Esophagus squamous epithelium (tissue), 5 donors: Measurements from ENCODE around the gene RCAN2. TPM values are rescaled to one million over a fixed set of nuclear protein-coding genes. Genes with fewer than 3 reads are reported as not detected.
A peak's percentile ranks its signal among the peaks of the same experiment; 100 is the strongest.

Experiments
- DNase-seq: peaks from one replicate; lab custom pipeline; 2025; lab: John Stamatoyannopoulos, UW
- H3K27ac ChIP-seq, 4 donors: fragments of 200-600 bp; sonication (generic); one replicate each; pipeline ENCODE4 v1.5.1; 2016 to 2019; ENCODE audit warnings: mild to moderate bottlenecking in 1 of 4
- H3K27me3 ChIP-seq, 4 donors: fragments of 200-600 bp; sonication (generic); 1 replicate in 3 of 4; 2 replicates in 1 of 4; pipeline versions ENCODE4 v1.5.1 to v1.6.0; 2017 to 2021; ENCODE audit warnings: antibody characterized with exemption in 1 of 4
- H3K36me3 ChIP-seq, 3 donors: fragments of 200-600 bp; sonication (generic); one replicate each; pipeline ENCODE4 v1.5.1; 2016 to 2019
- H3K4me1 ChIP-seq, 3 donors: fragments of 200-600 bp; sonication (generic); one replicate each; pipeline ENCODE4 v1.5.1; 2017 to 2019
- H3K4me3 ChIP-seq, 4 donors: fragments of 200-600 bp; sonication (generic); 1 replicate in 3 of 4; 2 replicates in 1 of 4; pipeline ENCODE4 v1.5.1; 2016 to 2019; ENCODE audit warnings: mild to moderate bottlenecking in 2 of 4, moderate library complexity in 1 of 4
- H3K9me3 ChIP-seq, 3 donors: fragments of 200-600 bp; sonication (generic); one replicate each; pipeline ENCODE4 v1.5.1; 2016 to 2019
- POLR2A ChIP-seq, 4 donors: fragments of 450-650 bp; IDR thresholded peaks; one replicate each; pipeline ENCODE4 v1.6.1; 2017; ENCODE audit warnings: antibody characterized with exemption in 4 of 4, mild to moderate bottlenecking in 4 of 4, moderate library complexity in 3 of 4
- WGBS, 2 donors: methylation state at CpG; one replicate each; pipeline ENCODE4 v1.1.5; 2018; 5-methylcytosine and 5-hydroxymethylcytosine counted together
- intact Hi-C: fragments of 100-400 bp; cut with DNase I; formaldehyde crosslinking; loops from one replicate; pipeline ENCODE4 v1.15.0; 2022
- total RNA-seq, 4 donors: library from RNA; depleted of rRNA; stranded (reverse); fragments of >200 nt; gene quantifications; one replicate each; pipeline ENCODE4 v1.1.0, GENCODE V29; 2016
- TF ChIP-seq, protein P1 (sequence below), 6 experiments: fragments of 450-650 bp in 4 of 6; fragments of 200-600 bp in 2 of 6; sonication (generic) in 2 of 6; IDR thresholded peaks; one replicate each; pipeline ENCODE4 v1.5.1; 2016 to 2019; ENCODE audit warnings: antibody characterized with exemption in 6 of 6, mild to moderate bottlenecking in 4 of 6, moderate library complexity in 4 of 6
- donor health status: DM: yes; HTN: yes; CAD: no.

The RCAN2 gene
- total RNA-seq, 4 donors from 2014 or later = 1.4 to 12.4 (median 4.0) TPM

DNA sequence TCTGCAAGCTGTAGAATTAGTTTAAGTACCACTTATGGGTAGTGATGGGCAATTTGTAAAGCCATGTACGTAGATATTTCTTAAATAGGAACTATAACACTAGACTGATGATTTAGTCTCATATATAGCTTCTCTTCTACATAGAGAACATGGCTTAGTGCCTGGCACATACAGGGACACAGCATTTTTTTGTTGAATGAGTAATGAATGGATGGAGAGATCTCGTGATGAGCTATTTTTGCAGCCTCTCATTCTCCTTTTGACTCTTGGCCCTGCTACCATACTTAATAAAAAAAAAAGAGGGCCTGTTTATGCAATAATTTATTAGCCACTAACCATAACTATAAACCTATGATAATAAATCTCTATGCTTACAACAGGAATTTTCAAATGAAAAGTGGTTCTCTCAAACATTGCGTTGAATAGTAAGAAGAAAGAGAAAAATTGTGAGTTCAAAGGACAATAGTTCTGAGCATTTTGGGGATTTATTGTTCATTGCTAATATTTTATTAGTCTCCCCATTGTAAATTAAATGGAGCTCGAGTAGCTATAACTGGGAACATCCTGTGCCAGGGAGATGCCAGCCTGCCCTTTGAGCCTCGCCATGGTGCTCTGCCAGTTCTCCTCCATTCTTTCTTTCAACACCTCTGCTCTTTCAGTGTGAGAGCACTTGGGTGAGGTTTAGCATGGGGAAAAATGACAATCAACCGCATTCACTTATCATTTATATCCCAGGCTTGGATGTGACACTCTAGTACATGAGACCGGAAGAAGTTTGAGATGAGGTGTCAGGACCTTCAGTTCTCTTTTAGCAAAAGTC is 14.7 kb upstream of the RCAN2 start:
- H3K9me3 ChIP-seq = no peaks in the 10 kb centered on the region
- peaks cover 0 to 21% (median 0%) of the 10 kb centered on the region in 3 donors for H3K4me1 ChIP-seq
- H3K4me3 ChIP-seq = no peak overlapping the region
- intact Hi-C loops = no loop called here
- H3K36me3 ChIP-seq = no peaks in the 10 kb centered on the region
- WGBS, 2 donors = 73% methylated on average over 7 of the region's 7 CpGs
- no peaks in the 10 kb centered on the region for H3K27me3 ChIP-seq
- no peak for DNase-seq
- TF ChIP-seq POLR2A (IDR thresholded peaks at IDR 0.05) = no peak
- TF ChIP-seq, protein P1, sequence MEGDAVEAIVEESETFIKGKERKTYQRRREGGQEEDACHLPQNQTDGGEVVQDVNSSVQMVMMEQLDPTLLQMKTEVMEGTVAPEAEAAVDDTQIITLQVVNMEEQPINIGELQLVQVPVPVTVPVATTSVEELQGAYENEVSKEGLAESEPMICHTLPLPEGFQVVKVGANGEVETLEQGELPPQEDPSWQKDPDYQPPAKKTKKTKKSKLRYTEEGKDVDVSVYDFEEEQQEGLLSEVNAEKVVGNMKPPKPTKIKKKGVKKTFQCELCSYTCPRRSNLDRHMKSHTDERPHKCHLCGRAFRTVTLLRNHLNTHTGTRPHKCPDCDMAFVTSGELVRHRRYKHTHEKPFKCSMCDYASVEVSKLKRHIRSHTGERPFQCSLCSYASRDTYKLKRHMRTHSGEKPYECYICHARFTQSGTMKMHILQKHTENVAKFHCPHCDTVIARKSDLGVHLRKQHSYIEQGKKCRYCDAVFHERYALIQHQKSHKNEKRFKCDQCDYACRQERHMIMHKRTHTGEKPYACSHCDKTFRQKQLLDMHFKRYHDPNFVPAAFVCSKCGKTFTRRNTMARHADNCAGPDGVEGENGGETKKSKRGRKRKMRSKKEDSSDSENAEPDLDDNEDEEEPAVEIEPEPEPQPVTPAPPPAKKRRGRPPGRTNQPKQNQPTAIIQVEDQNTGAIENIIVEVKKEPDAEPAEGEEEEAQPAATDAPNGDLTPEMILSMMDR (IDR thresholded peaks at IDR 0.05) = no peak
- H3K27ac ChIP-seq = peak overlapping the region in 2 of 4 donors; percentile 6 to 47

DNA sequence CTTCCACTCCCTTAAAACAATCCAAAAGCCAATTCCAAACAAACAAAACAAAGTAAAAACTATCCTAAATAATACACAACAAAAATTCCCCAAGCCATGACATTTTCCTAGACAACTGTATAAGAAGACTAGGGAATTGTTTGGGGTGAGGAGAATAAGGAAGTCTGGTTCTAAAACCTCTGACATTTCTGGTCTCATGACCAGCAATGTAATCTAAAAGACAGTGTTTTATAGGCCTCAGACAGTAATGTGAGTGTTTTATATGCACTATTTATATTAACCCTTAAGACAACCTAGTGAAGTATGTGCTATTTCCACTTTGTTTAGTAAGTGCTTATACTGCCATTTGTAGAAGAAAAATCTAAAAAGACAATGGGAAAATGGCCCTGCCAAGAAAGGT is 13.0 kb upstream of the RCAN2 start:
- H3K4me1 ChIP-seq = peaks cover 0 to 5% (median 0%) of the 10 kb centered on the region in 3 donors
- no peaks in the 10 kb centered on the region for H3K9me3 ChIP-seq
- H3K27ac ChIP-seq = peak overlapping the region in 2 of 4 donors; percentile 47 to 76
- no peaks in the 10 kb centered on the region for H3K27me3 ChIP-seq
- no peak for DNase-seq
- H3K4me3 ChIP-seq = no peak overlapping the region
- intact Hi-C loops = no loop called here
- H3K36me3 ChIP-seq = no peaks in the 10 kb centered on the region
- TF ChIP-seq, protein P1 (IDR thresholded peaks at IDR 0.05) = no peak
- TF ChIP-seq POLR2A (IDR thresholded peaks at IDR 0.05) = no peak

DNA sequence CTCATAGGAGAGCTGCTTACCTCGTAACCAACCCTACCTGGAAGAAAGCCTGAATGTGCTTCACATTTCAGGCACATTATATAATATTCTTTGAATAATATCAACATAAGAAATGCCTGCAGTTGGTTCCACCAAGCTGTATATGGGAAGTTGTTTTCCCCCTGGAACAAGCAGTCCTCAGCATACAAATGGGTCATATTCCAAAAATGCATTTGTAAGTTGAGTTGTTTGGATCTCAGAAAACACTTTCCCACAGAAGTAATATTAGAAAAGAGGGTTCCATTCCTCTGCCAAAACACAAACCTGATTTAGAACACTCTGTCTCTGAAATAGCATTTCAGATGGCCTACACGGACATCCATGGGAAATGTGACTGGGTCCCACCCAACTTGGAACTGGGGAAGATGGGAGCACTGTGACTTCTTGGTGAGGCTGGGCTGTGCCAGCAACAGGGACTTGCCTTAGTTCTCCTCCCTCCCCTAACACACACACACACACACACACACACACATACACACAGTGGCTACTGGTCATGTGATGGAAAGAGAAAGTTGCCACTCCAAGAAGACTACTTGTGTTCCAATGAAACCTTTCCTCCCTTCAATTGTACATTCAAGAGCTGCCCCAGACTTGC is 11.4 kb upstream of the RCAN2 start:
- TF ChIP-seq POLR2A (IDR thresholded peaks at IDR 0.05) = no peak
- TF ChIP-seq, protein P1 (IDR thresholded peaks at IDR 0.05) = no peak
- no peak for DNase-seq
- peak overlapping the region in 3 of 4 donors; percentile 67 to 76 (median 70) for H3K27ac ChIP-seq
- H3K36me3 ChIP-seq = no peaks in the 10 kb centered on the region
- H3K4me1 ChIP-seq = peaks cover 0 to 5% (median 0%) of the 10 kb centered on the region in 3 donors
- H3K27me3 ChIP-seq = no peaks in the 10 kb centered on the region
- intact Hi-C loops = no loop called here
- H3K9me3 ChIP-seq = no peaks in the 10 kb centered on the region
- no peak overlapping the region for H3K4me3 ChIP-seq
- 61 to 75% methylated on average over 2 of the region's 2 CpGs for WGBS, 2 donors

DNA sequence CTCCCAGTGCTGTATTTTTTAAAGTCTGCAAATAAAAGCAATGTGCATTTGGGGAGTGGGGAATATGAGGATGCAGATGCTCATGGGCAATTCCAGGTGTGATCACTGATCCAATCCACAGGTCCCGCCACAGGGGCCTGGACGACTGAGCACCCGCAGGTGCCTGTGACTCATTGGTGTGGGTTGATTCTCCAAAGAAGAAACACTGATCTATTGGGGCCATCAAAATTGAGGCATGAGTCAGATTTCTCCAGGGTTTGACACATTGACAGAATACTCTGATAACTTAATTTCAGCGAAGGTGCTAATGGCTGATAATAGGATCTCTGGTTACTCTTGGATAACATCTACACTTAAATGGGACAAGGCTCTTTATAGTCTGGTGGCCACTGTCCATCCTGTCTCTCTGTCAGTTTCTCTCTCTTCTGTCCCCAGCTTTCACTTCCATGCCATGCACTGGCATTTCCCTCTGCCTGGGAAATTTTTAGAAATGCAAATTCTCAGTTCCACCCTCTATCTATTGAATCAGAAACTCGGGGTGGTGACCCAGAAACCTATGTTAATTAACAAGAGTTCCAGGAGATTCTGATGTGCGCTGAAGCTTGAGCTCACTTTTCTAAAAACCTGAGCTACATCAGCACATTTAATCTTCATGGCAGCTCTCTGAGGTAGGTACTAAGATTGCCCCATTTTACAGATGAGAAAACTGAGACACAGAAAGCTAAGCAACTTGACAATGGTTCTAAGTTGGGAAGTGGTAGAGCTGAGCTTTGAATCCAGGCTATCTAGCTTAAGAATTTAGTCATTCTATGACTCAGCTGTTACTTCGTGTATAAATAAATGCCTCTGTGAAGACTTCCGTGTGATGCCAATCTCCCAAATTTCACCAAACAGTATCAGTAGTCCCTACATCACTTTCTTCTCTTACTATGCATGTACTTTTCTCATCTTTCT is 10.2 kb upstream of the RCAN2 start:
- Histone ChIP-seq H3K36me3 (no peaks in the 10 kb centered on the region), H3K4me3 (no peak overlapping the region), H3K4me1 (peaks cover 0 to 5% (median 0%) of the 10 kb centered on the region in 3 donors), H3K27me3 (no peaks in the 10 kb centered on the region), H3K27ac (peak overlapping the region in 3 of 4 donors; percentile 62 to 76 (median 70)), H3K9me3 (no peaks in the 10 kb centered on the region)
- TF ChIP-seq POLR2A (IDR thresholded peaks at IDR 0.05) = no peak
- TF ChIP-seq, protein P1 (IDR thresholded peaks at IDR 0.05) = no peak
- intact Hi-C loops = no loop called here
- no peak for DNase-seq
- WGBS, 2 donors = 65 to 79% methylated on average over 7 to 8 of the region's 8 CpGs
